HepG2 (cell line): ENCODE measurements around the gene TBX3. TPM values are rescaled to one million over a fixed set of nuclear protein-coding genes. Genes with fewer than 3 reads are reported as not detected.

ENCODE experiments used
- AHDC1 ChIP-seq: sonication (generic); formaldehyde crosslinking; IDR thresholded peaks from 2 replicates; pipeline ENCODE4 v1.5.1; 2020; ENCODE audit warnings: mild to moderate bottlenecking, missing genetic modification reagents, borderline replicate concordance
- KLF11 ChIP-seq: IDR thresholded peaks from 2 replicates; pipeline ENCODE4 v1.6.1; 2016; ENCODE audit warnings: missing compliant biosample characterization
- SIN3B ChIP-seq: fragments of 150-350 bp; IDR thresholded peaks from 2 replicates; pipeline ENCODE4 v1.6.1; 2014; ENCODE audit warnings: low read length
- STAG1 ChIP-seq: sonication (generic); formaldehyde crosslinking; IDR thresholded peaks from 2 replicates; pipeline ENCODE4 v1.4.0; 2020; ENCODE audit warnings: missing genetic modification reagents
- ZNF510 ChIP-seq: sonication (generic); formaldehyde crosslinking; IDR thresholded peaks from 2 replicates; pipeline ENCODE4 v1.4.0; 2020; ENCODE audit warnings: low read depth, mild to moderate bottlenecking, missing genetic modification reagents
- polyA plus RNA-seq, 8 experiments: library from polyadenylated mRNA; depleted of rRNA in 3 of 8; stranded (reverse) in 7 of 8; unstranded in 1 of 8; fragments of >200 nt; fragmentation: Illumina TruSeq in 4 of 8; extraction: Trizol in 4 of 8; gene quantifications; 2 replicates each; pipeline versions ENCODE4 v1.2.1 to v1.2.3, GENCODE V29; 2011 to 2016; ENCODE audit warnings: low read depth in 4 of 8, missing spikeins in 1 of 8, mixed read lengths in 1 of 8; ENCODE audit not compliant: insufficient read depth in 1 of 8
- total RNA-seq, 5 experiments: library from RNA; depleted of rRNA; stranded (reverse); fragments of >200 nt; fragmentation: Illumina TruSeq; extraction: Trizol; gene quantifications; 2 replicates each; pipeline ENCODE4 v1.2.3, GENCODE V29; 2016; ENCODE audit warnings: low read depth in 1 of 5

TBX3 gene
- total and polyA plus RNA-seq, 2 of the 13 experiments (the other 11 are each of a cell fraction or from before 2014, with no cell fraction given), result 27.1 to 42.4 TPM

- TF ChIP-seq AHDC1 (CRISPR knock-in tag), result no peak
- TF ChIP-seq KLF11 (CRISPR knock-in tag), result no peak
- TF ChIP-seq ZNF510 (CRISPR knock-in tag), result no peak
- no peak for TF ChIP-seq STAG1 (CRISPR knock-in tag)
- no peak for TF ChIP-seq SIN3B
Observed at GRCh38 chr12:114690267-114691135, 6.5 kb upstream of the TBX3 start (continued).
